ENCODE data around the gene C4orf50. TPM values are rescaled to one million over a fixed set of nuclear protein-coding genes. Genes with fewer than 3 reads are reported as not detected.

C4orf50 gene
- total and polyA plus RNA-seq, 2 of the 13 experiments (the other 11 are each of a cell fraction or from before 2014, with no cell fraction given) = not detected

- TF ChIP-seq PRDM4 (CRISPR knock-in tag; IDR thresholded peaks at IDR 0.05; ENCODE audit: borderline replicate concordance) = no peak
- TF ChIP-seq ZNF160 (CRISPR knock-in tag; IDR thresholded peaks at IDR 0.05) = no peak
- TF ChIP-seq ZFYVE20 (CRISPR knock-in tag; IDR thresholded peaks at IDR 0.05; ENCODE audit: borderline replicate concordance, low read depth) = no peak
- TF ChIP-seq HNF4A (CRISPR knock-in tag; IDR thresholded peaks at IDR 0.05) = no peak
- no peak for TF ChIP-seq PHF5A (CRISPR knock-in tag; IDR thresholded peaks at IDR 0.05; ENCODE audit: low read depth, unreplicated experiment)
- TF ChIP-seq PAX8 (CRISPR knock-in tag; IDR thresholded peaks at IDR 0.05; ENCODE audit: borderline replicate concordance) = no peak
- TF ChIP-seq RELA (CRISPR knock-in tag; IDR thresholded peaks at IDR 0.05) = no peak
- TF ChIP-seq ZNF251 (CRISPR knock-in tag; IDR thresholded peaks at IDR 0.05) = no peak
- TF ChIP-seq TBX2 (CRISPR knock-in tag; IDR thresholded peaks at IDR 0.05; ENCODE audit: borderline replicate concordance) = no peak
- TF ChIP-seq ZNF770 (CRISPR knock-in tag; IDR thresholded peaks at IDR 0.05) = no peak
- TF ChIP-seq ZNF205 (CRISPR knock-in tag; IDR thresholded peaks at IDR 0.05) = no peak
- TF ChIP-seq ZNF670 (CRISPR knock-in tag; IDR thresholded peaks at IDR 0.05; ENCODE audit: borderline replicate concordance) = no peak
- no peak for TF ChIP-seq NFYB (CRISPR knock-in tag; IDR thresholded peaks at IDR 0.05)
These were observed 84.0 kb downstream of the C4orf50 start (continued) for GRCh38 chr4:5933996-5934831.

All from HepG2 (cell line).